ENCODE measurements around the gene TNKS1BP1. TPM values are rescaled to one million over a fixed set of nuclear protein-coding genes. Genes with fewer than 3 reads are reported as not detected.

TNKS1BP1 gene
- total RNA-seq, 1 experiment from 2014 or later, result 27.1 TPM

DNA sequence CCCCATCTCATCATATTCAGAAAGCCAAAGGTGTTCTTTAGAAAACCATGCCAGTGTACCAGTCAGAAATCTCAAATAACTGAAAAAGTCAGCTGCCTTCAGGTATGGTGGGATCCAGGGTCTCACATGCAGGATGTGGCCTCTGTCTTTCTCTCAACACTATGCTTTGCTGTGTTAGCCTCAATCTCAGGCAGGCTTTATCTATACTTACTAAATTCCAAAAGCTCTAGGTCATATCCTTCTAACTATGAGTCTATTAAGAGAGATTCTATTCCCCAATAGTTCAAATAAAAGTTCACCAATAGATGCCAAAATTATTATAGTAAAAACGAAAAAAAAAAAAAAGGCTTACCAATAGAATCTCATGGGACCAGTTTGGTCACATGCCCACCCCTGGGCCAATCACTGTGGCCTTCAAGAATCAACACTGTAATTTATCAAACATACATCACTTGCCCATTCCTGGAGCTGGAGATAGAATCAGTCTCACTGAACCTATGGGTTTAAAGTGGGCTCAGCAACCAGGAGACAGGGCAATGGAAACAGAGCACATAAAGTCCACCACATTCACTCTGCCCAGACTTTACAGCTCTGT lies 49.8 kb downstream of the TNKS1BP1 start:
- DNase-seq (ENCODE audit: low read depth in 1 of 2, low spot score in 2 of 2), result no peak
- Histone ChIP-seq H3K36me3 (no peaks in the 10 kb centered on the region), H3K9me3 (replicated peaks) (peaks cover 7% of the 10 kb centered on the region), H3K27ac (no peak overlapping the region), H3K4me1 (replicated peaks) (peaks cover 15% of the 10 kb centered on the region), H3K27me3 (replicated peaks) (no peaks in the 10 kb centered on the region), H3K4me3 (no peak overlapping the region)

DNA sequence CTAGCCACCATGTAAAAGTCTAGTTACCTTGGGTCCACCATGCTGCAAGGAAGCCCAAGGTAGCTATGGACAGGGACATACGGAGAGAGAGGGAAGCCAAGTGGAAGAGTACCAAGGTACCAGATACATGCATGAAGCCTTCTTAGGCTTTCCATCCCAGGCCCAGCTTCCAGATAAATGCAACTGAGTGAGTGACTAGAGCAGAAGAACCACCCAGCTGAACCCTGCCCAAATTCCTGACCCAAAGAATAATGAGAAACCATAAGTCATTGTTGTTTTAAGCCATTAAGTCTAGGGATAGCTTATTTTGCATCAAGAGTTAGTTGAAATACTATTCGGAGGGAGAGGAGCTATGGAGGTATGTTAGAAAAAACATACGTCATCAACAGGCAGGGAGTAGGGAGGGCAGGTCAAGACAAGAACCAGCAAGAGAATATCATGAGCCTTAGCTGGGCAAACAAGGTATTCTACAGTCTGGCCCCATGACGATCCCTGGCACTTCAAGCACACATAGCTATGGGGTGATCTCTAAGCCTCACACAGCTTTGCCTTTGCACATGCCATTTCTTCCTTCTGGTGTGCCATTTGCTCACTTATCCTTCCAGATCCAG lies 51.2 kb downstream of the TNKS1BP1 start:
- H3K27ac ChIP-seq, result no peak overlapping the region
- DNase-seq (ENCODE audit: low read depth in 1 of 2, low spot score in 2 of 2), result no peak
- H3K4me3 ChIP-seq, result no peak overlapping the region
- no peaks in the 10 kb centered on the region for H3K36me3 ChIP-seq
- peaks cover 7% of the 10 kb centered on the region for H3K9me3 ChIP-seq (replicated peaks)
- H3K27me3 ChIP-seq (replicated peaks), result no peaks in the 10 kb centered on the region
- H3K4me1 ChIP-seq (replicated peaks), result peaks cover 15% of the 10 kb centered on the region

DNA sequence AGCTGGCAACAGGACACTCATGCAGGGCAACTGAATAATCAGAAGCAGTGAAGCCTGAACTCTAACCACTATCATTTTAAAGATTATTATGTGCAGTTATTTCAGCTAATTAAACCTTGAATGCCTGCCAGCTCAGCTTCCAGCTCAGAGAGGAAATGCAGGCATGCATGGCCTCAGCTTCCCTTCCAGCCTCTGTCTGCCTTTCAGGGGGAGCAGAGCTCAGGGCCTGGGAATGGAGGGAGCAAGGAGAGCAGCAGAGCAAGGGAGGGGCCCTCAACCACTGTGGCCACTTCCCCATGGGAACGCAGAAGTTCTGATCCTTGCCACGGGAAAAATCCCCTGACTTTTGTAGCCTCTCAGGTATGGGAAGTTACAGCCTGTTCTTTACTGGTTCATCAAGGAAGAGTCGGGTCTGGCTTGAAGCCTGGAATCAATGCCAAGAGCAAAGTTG lies 55.2 kb downstream of the TNKS1BP1 start:
- Histone ChIP-seq H3K4me3 (no peak overlapping the region), H3K4me1 (replicated peaks) (no peaks in the 10 kb centered on the region), H3K36me3 (no peaks in the 10 kb centered on the region), H3K27me3 (replicated peaks) (no peaks in the 10 kb centered on the region), H3K27ac (no peak overlapping the region), H3K9me3 (replicated peaks) (peaks cover 9% of the 10 kb centered on the region)
- no peak for DNase-seq (ENCODE audit: low read depth in 1 of 2, low spot score in 2 of 2)

DNA sequence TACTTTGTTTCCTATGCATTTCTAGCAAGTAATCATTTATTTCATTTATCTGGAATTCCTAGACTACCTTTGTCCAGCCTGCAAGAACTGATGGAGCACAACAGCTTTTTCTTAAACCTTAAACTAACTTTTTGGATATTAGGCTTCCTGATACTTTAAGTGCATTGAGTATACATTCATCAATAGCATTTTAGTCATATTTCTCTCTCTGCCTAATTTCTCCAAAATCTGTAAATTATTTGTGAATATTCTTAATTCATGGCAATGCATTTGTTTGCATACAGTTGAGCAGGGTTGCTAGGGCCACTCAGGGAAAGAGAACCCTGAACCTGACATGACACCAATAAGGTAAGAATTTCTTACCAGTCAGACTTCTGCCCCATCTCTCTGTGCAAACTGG lies 58.6 kb downstream of the TNKS1BP1 start:
- Histone ChIP-seq H3K4me3 (no peak overlapping the region), H3K36me3 (no peaks in the 10 kb centered on the region), H3K4me1 (replicated peaks) (peaks cover 5% of the 10 kb centered on the region), H3K27ac (no peak overlapping the region), H3K9me3 (replicated peaks) (0 out of 2 replicates have a peak, but pooled peaks cover 2% of the 10 kb centered on the region), H3K27me3 (replicated peaks) (no peaks in the 10 kb centered on the region)
- DNase-seq (ENCODE audit: low read depth in 1 of 2, low spot score in 2 of 2), result no peak

DNA sequence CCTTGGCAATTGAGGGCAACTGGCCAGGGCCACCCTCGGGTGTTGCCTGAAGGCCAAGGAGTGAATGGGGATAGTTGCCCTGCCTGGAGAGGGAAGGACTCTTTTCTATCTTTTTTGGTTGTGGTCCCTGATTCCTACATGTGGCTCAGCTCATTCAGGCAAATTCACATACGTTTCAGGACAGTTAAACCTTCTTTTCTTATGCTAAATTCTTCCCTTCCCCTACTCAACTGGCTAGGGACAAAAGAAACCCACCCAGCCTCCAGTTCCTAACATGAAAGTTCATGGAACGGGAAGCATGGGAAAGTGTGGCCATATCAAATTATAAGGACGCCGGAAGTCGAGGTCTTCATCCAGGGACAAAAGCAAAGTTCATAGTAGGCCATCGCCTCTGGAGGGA lies 61.4 kb downstream of the TNKS1BP1 start:
- no peaks in the 10 kb centered on the region for H3K27me3 ChIP-seq (replicated peaks)
- no peak for DNase-seq (ENCODE audit: low read depth in 1 of 2, low spot score in 2 of 2)

DNA sequence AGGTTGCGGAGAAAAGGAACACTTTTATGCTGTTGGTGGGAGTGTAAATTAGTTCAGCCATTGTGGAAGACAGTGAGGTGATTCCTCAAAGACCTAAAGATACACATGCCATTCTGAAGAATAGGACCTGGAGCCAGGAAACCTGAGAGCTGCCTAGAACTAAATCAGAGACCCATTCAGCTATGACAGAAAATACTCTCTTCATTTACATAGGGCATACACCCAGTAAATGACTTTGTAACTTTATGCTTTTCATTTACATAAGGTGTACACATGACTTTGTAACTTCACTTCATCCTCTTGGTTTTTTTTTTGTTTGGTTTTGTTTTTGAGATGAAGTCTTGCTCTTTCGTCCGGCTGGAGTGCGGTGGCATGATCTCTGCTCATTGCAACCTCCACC lies 62.6 kb downstream of the TNKS1BP1 start:
- no peaks in the 10 kb centered on the region for H3K36me3 ChIP-seq
- H3K27me3 ChIP-seq (replicated peaks), result no peaks in the 10 kb centered on the region
- H3K9me3 ChIP-seq (replicated peaks), result peaks cover under 1% of the 10 kb centered on the region; the same call in 1 of the 2 replicates
- no peak overlapping the region for H3K4me3 ChIP-seq
- DNase-seq (ENCODE audit: low read depth in 1 of 2, low spot score in 2 of 2), result no peak
- peaks cover 6% of the 10 kb centered on the region for H3K4me1 ChIP-seq (replicated peaks)
- no peak overlapping the region for H3K27ac ChIP-seq

More for the DNA sequence above, 61.4 kb downstream of the TNKS1BP1 start:
- Histone ChIP-seq H3K36me3 (no peaks in the 10 kb centered on the region), H3K4me3 (no peak overlapping the region), H3K9me3 (replicated peaks) (0 out of 2 replicates have a peak, but pooled peaks cover 2% of the 10 kb centered on the region), H3K4me1 (replicated peaks) (peaks cover 6% of the 10 kb centered on the region), H3K27ac (no peak overlapping the region)

DNA sequence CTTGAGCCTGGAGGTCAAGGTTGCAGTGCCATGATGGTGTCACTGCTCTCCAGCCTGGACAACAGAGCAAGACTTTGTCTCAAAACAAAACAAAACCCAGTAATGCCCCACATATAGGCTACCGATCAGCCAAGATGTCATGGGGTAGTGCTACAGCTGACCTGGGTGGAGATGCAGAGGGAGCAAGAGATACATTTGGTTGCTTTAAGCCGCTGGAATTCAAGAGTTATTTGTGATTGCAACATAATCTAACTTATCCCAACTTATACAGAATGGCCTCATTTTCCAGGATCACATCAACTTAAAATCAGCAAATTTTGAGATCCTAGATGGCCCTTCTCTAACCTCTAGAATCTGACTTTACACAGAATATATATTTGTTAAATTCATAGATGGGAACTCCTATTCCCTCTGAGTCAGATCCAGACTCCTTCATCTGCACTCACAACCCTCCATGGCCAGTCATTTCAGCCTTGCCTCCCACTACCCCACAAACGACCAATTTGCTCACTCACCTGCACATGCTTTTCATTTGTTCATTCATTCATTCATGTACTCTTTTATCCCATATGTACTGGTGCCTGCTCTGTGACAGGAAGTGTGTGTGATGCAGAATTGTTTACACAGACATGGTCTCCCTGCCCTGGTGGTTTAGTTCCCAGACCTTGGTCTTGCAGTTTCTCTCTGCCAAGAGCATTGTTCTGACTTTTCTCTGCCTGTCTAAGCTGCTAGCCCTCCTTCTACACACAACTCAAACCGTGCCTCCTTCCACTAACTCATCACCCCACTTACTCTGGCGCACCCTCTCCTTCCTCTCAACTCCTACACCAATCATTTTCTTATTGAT lies 63.6 kb downstream of the TNKS1BP1 start:
- DNase-seq (ENCODE audit: low read depth in 1 of 2, low spot score in 2 of 2), result no peak
- H3K4me1 ChIP-seq (replicated peaks), result peaks cover 6% of the 10 kb centered on the region
- peaks cover 5% of the 10 kb centered on the region; the same call in 1 of the 2 replicates for H3K9me3 ChIP-seq (replicated peaks)
- H3K27me3 ChIP-seq (replicated peaks), result no peaks in the 10 kb centered on the region
- H3K4me3 ChIP-seq, result no peak overlapping the region
- no peaks in the 10 kb centered on the region for H3K36me3 ChIP-seq
- no peak overlapping the region for H3K27ac ChIP-seq

DNA sequence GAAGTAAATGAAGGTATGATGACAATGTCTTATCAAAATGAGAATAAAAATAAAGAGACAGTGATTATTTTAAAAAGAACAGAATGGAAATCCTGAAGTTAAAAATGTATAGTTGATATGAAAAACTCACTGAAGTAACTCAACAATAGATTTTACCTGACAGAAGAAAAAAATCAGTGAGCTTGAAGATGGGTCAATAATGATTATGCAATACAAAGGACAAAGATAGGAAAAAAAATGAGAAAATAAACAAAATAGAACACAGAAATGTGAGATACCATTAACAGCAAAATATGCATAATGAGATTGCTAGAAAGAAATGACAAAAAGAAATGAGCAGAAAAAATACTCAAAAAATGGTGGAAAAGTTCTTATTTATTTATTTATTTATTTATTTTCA lies 68.6 kb downstream of the TNKS1BP1 start:
- Histone ChIP-seq H3K36me3 (no peaks in the 10 kb centered on the region), H3K27me3 (replicated peaks) (no peaks in the 10 kb centered on the region), H3K9me3 (replicated peaks) (peaks cover 5% of the 10 kb centered on the region; the same call in 1 of the 2 replicates), H3K27ac (no peak overlapping the region), H3K4me1 (replicated peaks) (peaks cover 22% of the 10 kb centered on the region), H3K4me3 (no peak overlapping the region)
- no peak for DNase-seq (ENCODE audit: low read depth in 1 of 2, low spot score in 2 of 2)

DNA sequence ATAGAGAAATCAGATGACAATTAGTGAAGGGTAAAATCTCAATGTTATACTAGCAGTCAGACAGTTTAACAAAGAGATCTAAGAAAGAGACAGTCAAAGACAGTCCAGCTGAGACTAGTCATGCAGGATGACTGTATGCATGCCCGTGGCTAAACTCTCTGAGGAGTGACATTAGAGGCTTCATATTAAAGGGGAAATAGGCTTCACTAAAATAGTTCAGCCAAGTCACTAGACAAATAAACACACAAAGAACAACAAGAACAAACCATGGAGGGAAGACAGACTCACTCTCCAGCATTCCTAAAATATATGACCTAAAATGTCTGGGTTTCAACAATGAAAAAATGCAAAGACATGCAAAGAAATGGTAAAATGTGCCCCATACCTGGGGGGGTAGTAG lies 69.1 kb downstream of the TNKS1BP1 start:
- Histone ChIP-seq H3K9me3 (replicated peaks) (peaks cover 5% of the 10 kb centered on the region; the same call in 1 of the 2 replicates), H3K4me3 (no peak overlapping the region), H3K36me3 (no peaks in the 10 kb centered on the region), H3K27ac (peak overlapping the region; percentile 51; the same call in 1 of the 2 replicates), H3K4me1 (replicated peaks) (peaks cover 22% of the 10 kb centered on the region), H3K27me3 (replicated peaks) (no peaks in the 10 kb centered on the region)
- DNase-seq (ENCODE audit: low read depth in 1 of 2, low spot score in 2 of 2), result peak; percentile 66 to 83

DNA sequence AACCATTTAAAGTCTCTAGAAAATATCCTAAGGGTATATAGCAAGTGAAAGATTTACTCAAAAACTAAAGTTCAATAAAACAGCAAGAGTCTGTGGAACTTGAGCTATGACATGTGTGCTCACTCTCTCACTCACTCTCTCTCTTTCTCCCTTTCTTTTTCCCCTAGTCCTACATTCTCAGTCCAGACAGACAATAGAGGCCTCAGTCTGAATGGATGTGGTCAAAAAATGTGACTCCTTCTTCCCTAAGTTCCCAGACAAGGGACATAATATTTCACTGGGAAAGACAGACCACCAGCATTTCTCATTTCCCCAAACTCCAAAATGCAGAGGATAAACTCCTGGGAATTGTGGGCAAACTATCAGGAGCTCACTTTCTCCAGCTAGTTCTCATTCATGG lies 70.1 kb downstream of the TNKS1BP1 start:
- peak in 1 of 2 experiments; percentile 41 for DNase-seq (ENCODE audit: low read depth in 1 of 2, low spot score in 2 of 2)
- H3K36me3 ChIP-seq, result no peaks in the 10 kb centered on the region
- H3K4me3 ChIP-seq, result no peak overlapping the region
- H3K27me3 ChIP-seq (replicated peaks), result no peaks in the 10 kb centered on the region
- peak overlapping the region; percentile 51 for H3K27ac ChIP-seq
- peaks cover 22% of the 10 kb centered on the region for H3K4me1 ChIP-seq (replicated peaks)
- H3K9me3 ChIP-seq (replicated peaks), result peaks cover 5% of the 10 kb centered on the region; the same call in 1 of the 2 replicates

DNA sequence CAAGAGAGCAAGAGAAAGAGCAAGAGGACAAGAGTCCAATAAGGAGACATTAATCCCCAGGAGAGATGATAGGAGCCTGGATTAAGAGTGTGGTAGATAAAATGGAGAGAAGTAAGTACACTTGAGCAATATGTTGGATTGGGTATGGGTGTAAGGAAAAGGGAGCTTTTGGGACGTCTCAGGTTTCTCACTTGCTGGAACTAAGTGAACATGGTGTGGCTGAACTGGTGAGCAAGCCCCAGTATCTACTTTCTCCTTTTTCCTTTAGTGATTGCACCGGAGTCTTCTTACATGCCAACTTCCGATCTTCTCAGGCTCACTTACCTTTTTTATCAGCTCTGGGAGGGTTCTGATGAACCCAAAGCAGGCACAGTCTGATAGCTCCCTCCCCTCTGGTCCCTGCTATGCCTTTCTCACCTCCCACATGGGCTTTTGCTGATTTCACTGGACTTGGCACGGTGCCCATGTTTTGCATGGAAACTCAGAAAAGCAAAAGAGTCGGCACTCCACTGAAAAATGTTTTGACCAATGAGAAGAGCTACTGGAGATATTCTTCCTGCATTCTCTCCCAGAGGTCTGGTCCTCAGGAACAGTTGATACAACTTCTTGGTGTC lies 73.2 kb downstream of the TNKS1BP1 start:
- no peak overlapping the region for H3K27ac ChIP-seq
- no peaks in the 10 kb centered on the region for H3K27me3 ChIP-seq (replicated peaks)
- peaks cover 25% of the 10 kb centered on the region for H3K4me1 ChIP-seq (replicated peaks)
- H3K36me3 ChIP-seq, result no peaks in the 10 kb centered on the region
- no peak overlapping the region for H3K4me3 ChIP-seq
- no peak for DNase-seq (ENCODE audit: low read depth in 1 of 2, low spot score in 2 of 2)
- no peaks in the 10 kb centered on the region for H3K9me3 ChIP-seq (replicated peaks)

DNA sequence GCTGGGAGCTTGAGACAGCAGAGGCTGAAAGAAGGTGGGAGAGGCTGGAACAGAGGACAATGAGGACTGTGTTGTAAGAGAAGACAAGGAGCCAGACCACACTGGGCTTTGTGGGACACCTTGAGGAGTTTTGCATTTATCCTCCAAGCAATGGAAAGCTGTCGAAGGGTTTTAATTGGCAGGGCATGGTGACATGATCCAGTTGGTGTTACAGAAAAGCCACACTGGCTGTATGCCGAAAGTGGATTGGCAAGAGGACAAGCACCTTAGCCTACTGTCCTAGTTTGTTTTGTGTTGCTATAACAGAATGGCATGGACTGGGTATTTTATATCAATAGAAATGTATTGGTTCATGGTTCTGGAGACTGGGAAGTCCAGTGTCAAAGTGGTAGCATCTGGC lies 73.7 kb downstream of the TNKS1BP1 start:
- DNase-seq (ENCODE audit: low read depth in 1 of 2, low spot score in 2 of 2), result no peak
- Histone ChIP-seq H3K9me3 (replicated peaks) (no peaks in the 10 kb centered on the region), H3K36me3 (no peaks in the 10 kb centered on the region), H3K4me3 (no peak overlapping the region), H3K27me3 (replicated peaks) (no peaks in the 10 kb centered on the region), H3K4me1 (replicated peaks) (peaks cover 23% of the 10 kb centered on the region), H3K27ac (no peak overlapping the region)
